HG03064 (cell line): ENCODE data around the gene CYP4F3.
"Not testable (repeated sequence)": the region's sequence is repeated elsewhere in the genome, so short reads cannot be mapped to it uniquely, and the experiment has no call there.

ENCODE experiments used
- ATAC-seq: cut with Tn5 transposase; IDR thresholded peaks from one replicate; pipeline ENCODE4 v1.9.1; 2021; ENCODE audit warnings: low read depth; ENCODE audit not compliant: unreplicated experiment

The CYP4F3 gene

DNA sequence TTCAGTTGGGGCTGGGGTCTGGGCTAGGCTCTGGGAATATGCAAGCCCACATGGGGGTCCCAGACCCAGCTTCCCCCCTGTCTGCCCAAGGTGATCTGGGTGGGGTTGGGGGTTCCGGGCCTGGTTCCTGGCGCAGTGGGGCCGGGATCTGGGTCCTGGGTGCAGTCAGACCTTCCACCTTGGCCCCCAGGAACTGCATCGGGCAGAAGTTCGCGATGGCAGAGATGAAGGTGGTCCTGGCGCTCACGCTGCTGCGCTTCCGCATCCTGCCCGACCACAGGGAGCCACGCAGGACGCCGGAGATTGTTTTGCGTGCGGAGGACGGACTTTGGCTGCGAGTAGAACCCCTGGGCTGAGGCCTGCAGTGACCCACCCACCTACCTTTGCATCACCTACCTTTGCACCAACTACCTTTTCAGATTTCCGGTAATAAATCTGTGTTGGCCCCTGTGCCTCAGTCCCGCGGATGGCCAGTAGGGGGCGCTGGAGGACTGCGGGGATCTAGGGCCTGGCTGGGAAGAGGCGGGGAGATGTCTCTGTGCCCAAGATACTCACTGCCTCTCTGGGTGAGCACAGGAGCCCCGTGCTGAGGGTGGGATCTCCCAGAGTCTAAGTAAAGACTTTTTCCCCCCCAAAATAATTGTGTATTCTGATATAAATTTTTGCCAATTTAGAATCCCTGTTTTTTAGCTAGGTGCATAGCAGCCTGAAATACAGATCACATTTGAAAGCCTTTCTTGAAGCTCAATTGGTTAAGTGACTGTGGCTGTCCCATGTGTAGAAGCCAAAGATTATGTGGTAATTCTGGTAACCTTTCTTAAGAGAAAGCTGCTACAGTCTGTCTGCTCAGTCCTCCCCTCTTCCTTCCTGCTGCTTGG is 11.5 kb upstream of the CYP4F3 start:
- no peak for ATAC-seq

DNA sequence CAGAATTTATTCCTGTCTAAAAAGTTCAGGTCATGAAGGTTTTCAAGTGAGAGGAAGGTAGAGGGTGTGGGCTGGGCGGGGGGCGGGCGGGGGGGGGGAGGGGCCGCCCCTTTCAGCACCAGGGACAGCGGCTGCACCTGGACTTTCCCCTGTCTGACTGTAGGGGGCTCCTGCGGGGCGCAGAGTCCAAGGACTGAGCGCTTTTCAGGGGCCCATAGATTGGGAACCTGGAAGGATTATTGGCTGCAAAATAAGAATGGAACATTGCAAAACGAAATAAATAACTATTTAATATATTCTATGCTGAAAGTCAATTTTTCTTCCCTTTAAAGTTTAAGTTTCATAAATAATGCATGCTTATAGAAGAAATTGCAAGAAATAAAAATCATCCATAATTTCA is 8.9 kb upstream of the CYP4F3 start:
- ATAC-seq = no peak

DNA sequence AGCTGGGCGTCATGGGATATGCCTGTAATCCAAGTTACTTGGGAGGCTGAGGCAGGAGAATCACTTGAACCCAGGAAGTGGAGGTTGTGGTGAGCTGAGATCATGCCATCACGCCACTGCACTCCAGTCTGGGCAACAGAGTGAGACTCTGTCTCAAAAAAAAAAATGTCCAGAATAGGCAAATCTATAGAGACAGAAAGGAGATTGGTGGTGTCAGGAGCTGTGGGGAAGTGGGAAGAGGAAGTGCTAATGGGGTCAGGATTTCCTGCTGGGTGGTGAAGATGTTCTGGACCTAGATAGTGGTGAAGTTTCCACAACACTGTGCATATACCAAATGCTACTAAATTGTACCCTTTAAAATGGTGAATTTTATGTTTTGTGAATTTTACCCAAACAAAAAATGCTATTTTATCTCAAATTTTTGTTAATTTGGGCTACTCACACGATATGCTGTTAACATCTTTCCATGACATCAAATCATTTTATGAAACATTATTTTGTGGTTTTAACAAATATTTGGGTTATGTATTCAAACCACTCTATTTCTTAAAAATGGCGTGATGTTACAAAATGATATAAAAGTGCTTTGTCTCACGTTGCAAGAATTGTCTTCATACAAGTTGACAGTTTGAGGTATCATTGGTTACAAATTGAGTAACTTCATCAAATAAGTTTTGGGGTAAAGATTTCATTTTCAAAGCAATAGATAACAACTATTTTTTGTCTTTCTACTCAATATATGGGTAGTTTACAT is 7.4 kb upstream of the CYP4F3 start:
- ATAC-seq = no peak

DNA sequence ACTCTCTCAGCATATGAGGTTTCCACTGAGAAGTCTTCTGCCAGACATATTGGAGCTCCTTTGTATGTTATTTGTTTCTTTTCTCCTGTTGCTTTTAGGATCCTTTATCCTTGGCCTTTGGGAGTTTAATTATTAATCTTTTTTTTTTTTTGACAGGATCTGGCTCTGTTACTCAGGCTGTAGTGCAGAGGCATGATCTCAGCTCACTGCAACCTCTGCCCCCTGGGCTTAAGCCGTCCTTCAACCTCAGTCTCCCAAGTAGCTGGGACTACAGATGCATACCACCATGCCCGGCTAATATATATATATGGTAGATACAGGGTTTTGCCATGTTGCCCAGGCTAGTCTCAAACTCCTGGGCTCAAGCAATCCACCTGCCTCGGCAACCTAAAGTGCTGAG is 6.6 kb upstream of the CYP4F3 start:
- no peak for ATAC-seq

DNA sequence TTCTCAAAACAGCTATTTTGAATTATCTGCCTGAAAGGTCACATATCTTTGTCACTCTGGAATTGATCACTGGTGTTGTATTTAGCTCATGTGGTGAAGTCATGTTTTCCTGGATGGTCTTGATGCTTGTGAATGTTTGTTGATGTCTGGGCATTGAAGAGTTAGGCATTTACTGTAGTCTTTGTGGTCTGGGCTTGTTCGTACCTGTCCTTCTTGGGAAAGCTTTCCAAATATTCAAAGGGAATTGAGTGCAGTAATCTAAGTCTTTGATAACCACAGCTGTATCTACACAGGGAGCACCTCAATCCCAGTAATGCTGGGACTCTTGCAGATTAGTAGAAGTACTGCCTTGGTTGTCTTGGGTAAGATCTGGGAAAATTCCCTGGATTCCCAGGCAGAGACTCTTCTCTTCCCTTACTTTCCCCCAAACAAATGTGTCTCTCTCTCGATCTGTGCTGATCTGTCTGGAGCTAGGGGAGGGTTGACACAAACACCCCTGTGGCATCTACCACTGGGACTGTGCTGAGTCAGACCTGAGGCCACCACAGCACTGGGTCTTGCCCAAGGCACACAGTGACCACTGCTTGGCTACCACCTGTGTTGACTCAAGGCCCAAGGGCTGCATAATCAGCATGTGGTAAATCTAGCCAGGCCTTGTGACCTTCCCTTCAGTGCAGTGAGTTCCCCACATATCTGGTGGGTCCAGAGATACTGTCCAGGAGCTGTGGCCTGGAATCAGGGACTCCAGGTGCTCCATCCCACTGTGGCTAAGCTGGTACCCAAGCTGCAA is 5.5 kb upstream of the CYP4F3 start:
- ATAC-seq = no peak

DNA sequence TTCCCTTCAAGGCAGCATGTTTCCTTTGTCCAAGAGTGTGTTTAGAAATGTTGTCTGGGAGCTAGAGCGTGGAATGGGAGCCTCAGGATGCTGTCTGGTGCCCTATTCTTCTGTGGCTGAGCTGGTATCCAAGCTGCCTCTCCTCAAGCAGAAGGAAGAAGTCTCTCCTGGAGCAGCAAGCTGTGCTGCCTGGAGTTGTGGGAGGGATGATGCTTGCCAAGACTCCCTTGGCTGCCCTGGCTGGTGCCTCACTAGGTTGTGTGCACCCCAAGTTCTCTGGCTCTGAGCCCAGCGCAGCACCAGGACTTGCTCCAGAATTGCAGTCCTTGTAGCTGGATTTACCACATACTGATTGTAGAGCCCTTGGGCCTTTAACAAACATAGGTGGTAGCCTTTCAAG is 4.7 kb upstream of the CYP4F3 start:
- no peak for ATAC-seq

DNA sequence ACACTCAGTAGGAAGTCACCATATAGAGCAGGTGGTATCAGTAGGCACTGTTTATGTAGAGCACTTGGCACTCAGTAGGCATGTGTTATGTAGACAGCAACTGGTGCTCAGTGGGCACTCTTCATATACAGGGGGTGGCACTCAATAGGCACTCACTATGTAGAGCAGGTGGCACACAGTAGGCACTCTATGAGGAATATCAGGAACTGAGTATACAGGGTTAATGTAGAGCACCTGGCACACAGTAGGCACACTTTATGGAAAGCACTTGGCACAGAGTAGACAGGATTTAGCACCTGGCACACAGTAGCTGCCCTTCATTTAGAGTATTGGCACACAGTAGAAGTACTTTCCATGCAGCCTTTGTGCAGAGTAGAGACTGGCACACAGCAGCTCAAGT is 1.1 kb upstream of the CYP4F3 start:
- ATAC-seq = no peak

DNA sequence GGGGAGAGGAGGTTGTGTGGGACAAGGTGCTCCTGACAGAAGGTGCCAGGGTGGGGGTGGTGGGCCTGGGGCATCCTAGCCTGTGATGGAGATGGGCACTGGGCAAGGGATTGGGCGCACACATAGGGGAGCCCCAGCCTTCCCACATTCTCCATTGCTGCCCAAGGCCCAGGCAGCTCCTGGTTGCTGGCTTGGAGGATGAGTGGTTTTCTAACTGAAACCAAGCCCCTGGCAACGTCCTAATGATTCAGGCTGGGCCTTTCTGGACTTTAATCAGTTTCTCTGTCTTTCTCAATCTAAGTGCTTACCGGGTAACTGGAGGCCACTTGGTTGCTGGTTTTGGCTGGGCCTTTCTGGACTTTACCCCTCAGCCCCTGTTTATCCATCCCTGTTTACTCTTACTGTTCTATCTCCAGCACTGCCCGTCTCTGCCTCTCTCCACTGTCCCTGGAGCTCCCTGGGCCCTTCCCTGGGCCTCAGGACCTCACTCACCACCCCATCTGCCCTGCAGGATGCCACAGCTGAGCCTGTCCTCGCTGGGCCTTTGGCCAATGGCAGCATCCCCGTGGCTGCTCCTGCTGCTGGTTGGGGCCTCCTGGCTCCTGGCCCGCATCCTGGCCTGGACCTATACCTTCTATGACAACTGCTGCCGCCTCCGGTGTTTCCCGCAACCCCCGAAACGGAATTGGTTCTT is 354 bp downstream of the CYP4F3 start:
- no peak for ATAC-seq

DNA sequence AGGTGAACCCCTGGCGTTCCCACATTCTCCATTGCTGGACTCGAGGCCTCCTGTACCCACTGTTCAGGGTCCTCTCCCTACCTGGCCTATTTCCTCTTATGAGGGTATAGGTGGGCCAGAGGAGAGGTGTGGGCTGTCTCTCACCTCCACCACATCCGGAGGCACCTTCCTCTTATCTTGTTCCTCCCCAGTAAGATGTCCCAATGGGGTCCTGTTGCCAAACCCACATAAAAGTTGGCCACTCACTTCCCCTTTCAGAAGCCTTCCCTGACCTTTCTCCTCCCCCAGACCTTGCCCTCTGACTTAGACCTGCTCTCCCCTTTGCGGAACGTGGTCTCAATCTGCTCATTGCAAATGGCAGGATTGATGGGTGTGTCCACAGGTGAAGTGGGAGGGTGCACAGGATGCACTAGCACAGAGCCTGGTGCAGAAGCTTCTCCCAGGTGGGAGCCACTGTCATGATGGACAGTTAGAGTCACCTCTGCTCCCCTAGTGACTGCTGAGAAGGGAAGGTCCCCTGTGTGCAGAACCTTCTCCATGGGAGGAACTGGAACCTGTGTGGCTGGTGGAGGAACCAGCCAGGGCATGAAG is 1.3 kb downstream of the CYP4F3 start:
- ATAC-seq = no peak

DNA sequence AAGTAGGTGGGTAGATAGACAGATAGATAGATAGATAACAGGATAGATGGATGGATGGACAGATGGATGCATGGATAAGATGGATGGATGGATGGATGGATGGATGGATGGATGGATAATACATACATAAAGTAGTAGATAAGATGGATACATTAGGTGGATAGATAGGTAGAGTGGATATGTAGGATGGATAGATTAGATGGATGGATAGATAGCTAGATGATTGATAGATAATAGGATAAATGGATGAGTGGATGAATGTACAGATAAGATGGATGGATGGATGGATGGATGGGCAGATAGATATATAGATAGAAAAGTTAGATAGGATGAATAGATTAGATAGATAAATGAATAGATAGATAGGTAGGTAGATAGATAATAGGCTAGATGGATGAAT is 2.1 kb downstream of the CYP4F3 start:
- no peak for ATAC-seq

DNA sequence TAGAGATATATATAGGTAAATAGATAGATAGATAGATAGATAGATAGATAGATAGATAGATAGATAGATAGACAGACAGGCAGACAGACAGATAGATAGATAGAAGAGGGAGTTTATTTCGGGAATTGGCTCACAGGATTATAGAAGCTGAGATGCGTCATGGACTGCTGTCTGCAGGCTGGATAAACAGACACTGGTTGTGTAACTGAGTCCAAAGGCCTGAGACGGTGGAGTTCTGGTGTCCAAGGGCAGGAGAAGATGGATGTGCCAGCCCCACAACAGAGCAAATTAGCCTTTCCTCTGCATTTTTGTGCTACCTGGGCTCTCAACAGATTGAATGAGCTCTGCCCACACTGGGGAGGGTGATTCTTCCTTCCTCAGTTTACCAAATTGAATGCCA is 2.7 kb downstream of the CYP4F3 start:
- ATAC-seq = no peak

DNA sequence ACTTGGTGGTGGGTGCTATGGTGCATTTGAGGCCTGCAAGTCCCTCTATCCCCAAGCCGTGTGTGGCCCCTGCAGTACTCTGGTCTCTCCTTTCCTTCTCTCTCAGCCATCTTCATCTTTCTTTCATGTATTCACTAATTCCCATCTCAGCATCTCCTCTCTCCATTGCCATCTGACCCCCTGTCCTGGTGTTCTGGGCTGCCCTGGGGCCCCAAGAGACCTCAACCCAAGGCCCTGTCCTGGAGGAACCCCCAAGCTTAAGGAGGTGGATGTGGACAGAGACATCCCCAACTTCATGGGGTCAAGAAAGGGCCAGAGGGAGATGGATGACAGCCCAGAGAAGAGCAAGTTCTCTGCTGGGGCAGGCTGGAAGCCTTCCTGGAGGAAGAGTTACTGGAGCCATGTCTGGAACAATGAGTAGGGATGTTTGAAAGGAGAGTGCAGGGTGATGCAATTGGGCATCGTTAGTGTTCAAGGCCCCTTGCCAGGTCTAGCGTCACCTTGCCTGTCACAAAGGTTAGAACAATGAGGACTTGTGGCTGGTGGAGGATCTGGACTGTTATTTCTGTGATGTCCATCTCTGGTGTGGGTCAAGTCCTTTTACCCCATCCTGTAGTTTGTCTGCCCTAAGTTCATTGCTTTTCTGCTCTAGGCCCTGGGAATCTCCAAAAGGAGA is 3.5 kb downstream of the CYP4F3 start:
- no peak for ATAC-seq

DNA sequence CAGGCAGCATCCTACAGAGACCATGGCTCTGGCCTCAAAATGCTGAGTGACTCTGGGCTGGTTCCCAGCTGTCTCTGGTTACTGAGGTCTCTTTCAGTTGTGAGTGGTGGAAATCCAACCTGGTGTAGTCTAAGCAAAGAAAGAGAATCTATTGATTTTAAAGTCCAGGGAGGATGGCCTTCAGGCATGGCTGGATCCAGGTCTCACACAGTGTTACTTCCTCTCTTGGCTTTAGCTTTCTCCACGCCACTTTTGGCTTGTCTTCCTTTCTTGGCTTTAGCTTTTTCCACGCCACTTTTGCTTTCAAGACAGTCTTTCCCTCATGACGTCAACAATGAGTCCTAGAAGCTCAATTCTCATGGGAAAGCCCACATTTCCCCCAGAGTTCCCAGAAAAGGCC is 4.1 kb downstream of the CYP4F3 start:
- ATAC-seq = no peak

DNA sequence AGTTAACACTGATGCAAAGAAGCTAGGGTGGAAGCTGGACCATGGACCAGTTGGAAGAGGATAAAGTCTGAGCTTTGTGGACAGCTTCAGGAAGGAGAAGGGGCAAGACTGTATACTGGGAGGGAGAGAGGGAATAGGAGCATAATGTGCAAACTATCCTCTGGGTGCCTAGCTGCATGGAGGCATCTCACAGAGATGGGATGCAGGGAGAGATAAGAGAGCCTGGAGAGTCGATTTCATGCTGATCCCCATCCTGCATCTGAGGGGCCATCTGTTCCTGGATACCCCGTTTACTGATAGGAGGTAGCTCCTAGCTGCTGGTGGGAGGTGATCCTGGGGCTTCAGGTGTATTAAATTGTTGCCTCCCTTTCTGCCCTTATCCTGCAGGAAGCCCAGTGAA is 8.8 kb downstream of the CYP4F3 start:
- ATAC-seq = no peak

DNA sequence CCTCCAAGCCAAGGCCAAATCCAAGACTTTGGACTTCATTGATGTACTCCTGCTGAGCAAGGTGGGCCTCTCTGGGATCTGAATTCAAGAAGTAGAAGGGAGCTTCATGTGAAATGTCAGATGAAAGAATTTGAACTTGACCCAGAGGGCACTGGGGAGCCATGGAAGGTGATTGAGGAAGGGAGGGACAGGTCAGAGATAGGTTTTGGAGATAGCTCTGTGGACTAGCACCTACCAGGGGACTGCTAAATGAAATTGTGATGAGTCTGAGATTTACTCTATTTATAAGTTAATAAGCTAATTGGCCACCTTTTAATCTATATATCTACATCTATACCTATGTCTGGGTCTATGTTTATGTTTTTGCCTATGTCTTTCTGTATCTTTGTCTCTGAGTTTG is 9.4 kb downstream of the CYP4F3 start:
- ATAC-seq = not testable (repeated sequence)

DNA sequence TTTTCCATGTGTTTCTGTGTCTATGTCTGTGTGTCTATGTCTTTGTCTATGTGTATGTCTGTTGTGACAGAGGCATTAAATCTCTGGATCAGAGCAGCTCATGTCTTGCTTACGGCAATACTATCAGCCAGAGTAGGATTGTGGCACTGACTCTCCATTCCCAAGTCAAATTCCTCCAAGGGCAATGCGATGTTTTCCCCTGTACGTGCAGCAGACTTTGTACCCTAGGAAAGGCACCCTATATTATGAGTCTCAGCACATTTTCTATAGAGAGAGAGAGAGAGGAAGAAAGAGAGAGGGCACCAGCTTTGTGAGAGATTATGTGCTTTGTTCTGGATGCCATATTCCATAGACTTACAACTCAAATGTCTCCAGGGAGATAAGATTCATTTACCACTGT is 11.1 kb downstream of the CYP4F3 start:
- no peak for ATAC-seq

DNA sequence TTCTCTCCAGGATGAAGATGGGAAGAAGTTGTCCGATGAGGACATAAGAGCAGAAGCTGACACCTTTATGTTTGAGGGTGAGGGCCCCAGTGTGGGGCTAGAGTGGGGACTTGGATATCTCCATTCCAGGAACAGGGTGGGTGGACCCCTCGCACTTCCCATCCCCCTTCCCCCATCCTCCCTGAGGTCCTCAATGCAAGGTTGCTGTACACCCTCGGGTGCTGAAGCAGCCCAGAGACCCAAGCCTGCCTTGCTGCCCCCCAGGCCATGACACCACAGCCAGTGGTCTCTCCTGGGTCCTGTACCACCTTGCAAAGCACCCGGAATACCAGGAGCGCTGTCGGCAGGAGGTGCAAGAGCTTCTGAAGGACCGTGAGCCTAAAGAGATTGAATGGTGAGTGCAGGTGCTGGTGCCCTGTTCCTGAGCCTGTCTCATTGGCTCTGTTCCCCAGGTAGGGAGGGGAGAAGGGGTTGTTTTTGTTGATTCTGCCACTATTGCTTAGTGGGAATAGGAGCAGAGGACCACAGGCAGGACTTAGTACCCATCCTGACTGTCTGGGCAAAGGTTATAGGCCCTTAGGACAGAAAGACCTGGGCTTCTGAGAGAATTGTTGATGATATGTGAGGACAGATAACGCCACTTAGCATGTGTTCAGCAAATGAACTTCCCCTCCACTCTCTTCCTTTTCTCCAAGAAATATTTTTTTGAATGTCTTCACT is 12.0 kb downstream of the CYP4F3 start:
- no peak for ATAC-seq

DNA sequence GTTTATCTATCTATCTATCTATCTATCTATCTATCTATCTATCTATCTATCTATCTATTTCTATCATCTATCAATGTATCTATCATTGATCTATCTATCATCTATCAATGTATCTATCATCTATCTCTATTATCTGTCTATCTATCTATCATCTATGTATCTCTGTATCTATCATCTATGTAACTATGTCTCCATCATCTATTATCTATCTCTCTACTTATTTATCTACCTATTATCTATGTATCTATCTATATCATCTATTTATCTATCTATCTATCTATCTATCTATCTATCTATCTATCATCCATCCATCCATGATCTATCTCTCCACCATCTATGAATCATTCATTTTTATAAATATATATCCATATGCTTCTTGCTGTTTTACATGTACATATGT is 15.8 kb downstream of the CYP4F3 start:
- ATAC-seq = no peak

DNA sequence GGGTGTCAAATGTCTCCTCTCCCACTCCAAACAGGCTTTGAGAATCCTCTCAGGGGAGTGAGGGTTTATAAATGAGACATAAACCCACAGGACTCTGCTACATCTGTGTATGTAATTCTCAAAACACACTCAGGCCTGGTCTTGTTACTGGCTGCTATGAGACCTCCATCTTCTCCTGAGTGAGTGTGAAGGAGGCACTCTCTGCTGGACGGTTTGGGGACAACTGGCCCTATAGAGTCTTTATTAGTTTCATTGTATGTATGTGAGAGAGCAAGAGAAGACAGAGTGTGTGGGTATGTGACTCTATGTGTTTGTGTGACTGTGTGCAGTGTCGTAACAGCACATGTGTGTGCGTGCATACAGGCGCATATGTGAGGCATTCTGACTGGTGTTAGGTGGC is 22.6 kb downstream of the CYP4F3 start:
- no peak for ATAC-seq
